Astrocyte of the spinal cord (primary cell): ENCODE results near the gene BICD1.

Experiments used
- DNase-seq: peaks from one replicate; pipeline ENCODE4 v3.0.0; 2011; ENCODE audit warnings: low read depth, low spot score
- H3K4me3 ChIP-seq: 2 replicates; pipeline ENCODE4 v1.5.1; 2011; ENCODE audit warnings: low read depth, mild to moderate bottlenecking, low read length, moderate library complexity
- CTCF ChIP-seq: IDR thresholded peaks from 2 replicates; pipeline ENCODE4 v1.5.1; 2012; ENCODE audit warnings: low read depth, mild to moderate bottlenecking, low read length, inconsistent platforms
- in situ Hi-C: cut with HindIII; loops from 2 replicates; pipeline ENCODE4 v1.10.0; 2017; ENCODE audit warnings: low sequenced_read_pairs

The BICD1 gene

DNA sequence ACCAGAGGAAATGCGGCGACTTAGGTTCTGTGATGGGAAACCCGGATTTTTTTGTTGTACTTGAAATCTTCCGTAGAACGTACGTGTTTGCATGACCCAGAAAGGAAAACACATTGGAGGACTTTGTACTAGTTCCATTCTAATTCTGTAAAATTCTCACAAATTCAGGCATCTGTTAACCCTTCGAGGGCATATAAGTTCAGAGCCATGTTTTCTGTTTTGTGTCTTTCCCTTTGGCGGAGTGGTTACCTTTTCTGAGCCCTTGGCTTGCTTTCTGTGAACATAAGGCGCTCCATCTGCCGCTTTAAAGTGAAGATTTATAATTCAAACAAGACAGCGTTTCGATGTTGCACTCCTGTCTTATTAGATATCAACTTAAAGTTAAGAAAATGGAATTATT, 34.2 kb downstream of the BICD1 start:
- no peak overlapping the region for H3K4me3 ChIP-seq
- no peak for DNase-seq
- no peak for TF ChIP-seq CTCF
- in situ Hi-C loops: no loop called here

GRCh38 chr12:32145096-32145495, 38.4 kb downstream of the BICD1 start:
- no peak for TF ChIP-seq CTCF
- in situ Hi-C loops: no loop called here
- DNase-seq: no peak
- no peak overlapping the region for H3K4me3 ChIP-seq

- no peak for TF ChIP-seq CTCF
- no peak overlapping the region for H3K4me3 ChIP-seq
- in situ Hi-C loops: no loop called here
- DNase-seq: no peak
These were observed 39.6 kb downstream of the BICD1 start for GRCh38 chr12:32146074-32146873.

GRCh38 chr12:32148372-32148771, 41.7 kb downstream of the BICD1 start:
- no peak for TF ChIP-seq CTCF
- DNase-seq: peak; percentile 28
- in situ Hi-C loops: no loop called here
- H3K4me3 ChIP-seq: no peak overlapping the region

DNA sequence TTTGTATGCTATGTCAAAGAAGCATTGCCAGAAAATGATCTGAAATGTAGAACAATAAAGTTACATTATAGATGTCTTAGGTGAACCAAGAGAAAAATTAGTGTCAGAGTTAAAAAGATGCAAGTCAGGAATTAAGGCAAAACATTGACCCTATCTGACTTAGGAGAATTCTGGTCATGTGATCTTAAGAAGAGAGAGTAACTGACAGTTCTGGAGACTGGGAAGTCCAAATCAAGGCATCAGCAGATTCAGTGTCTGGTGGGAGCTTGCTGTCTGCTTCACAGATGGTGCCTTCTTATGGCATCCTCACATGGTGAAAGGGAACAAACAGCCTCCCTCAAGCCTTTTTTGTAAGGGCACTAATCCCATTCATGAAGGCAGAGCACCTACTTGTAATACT, 42.8 kb downstream of the BICD1 start:
- in situ Hi-C loops: no loop called here

GRCh38 chr12:32151086-32151485, 44.4 kb downstream of the BICD1 start:
- in situ Hi-C loops: no loop called here
- DNase-seq: no peak
- no peak overlapping the region for H3K4me3 ChIP-seq
- TF ChIP-seq CTCF: no peak

More for the DNA sequence above, 42.8 kb downstream of the BICD1 start:
- DNase-seq: no peak
- no peak for TF ChIP-seq CTCF
- H3K4me3 ChIP-seq: no peak overlapping the region

- no peak overlapping the region for H3K4me3 ChIP-seq
- in situ Hi-C loops: no loop called here
- TF ChIP-seq CTCF: no peak
- no peak for DNase-seq
These were observed 44.9 kb downstream of the BICD1 start for GRCh38 chr12:32151552-32151951.
